ENCODE measurements around the gene ZNF761.

- TF ChIP-seq CTCF (IDR thresholded peaks at IDR 0.05) (no peak), POLR2A (IDR thresholded peaks at IDR 0.05) (no peak)
These were observed 42.9 kb upstream of the ZNF761 start for GRCh38 chr19:53388904-53389303.

All from thyroid gland (tissue), 4 donors.